H1 (cell line): ENCODE results near the gene TEX10. TPM values are rescaled to one million over a fixed set of nuclear protein-coding genes. Genes with fewer than 3 reads are reported as not detected.

Experiments
- CTCF ChIA-PET: fragments of 300-600 bp; sonication (Branson Sonifier 250); formaldehyde crosslinking; loops from one replicate; lab custom pipeline; 2021; ENCODE audit not compliant: partially characterized antibody; lab: Charles Lee
- POLR2A ChIA-PET: fragments of 300-600 bp; sonication (Branson Sonifier 250); formaldehyde crosslinking; loops from one replicate; lab custom pipeline; 2021; ENCODE audit warnings: inconsistent platforms; ENCODE audit not compliant: partially characterized antibody; lab: Charles Lee
- DNase-seq, 2 experiments: peaks; one replicate each; pipeline versions ENCODE4 v3.0.0 to v3.0.0-alpha.2; 2010 to 2022; ENCODE audit warnings: low spot score in 2 of 2, low read depth in 1 of 2, mixed read lengths in 1 of 2
- FAIRE-seq: peaks from 2 replicates; lab custom pipeline; 2011; peaks lifted over from hg19 to GRCh38; lab: Jason Lieb, UNC
- H2AFZ ChIP-seq: 2 replicates; pipeline ENCODE4 v1.8.1; 2012; ENCODE audit warnings: low read length, inconsistent platforms
- H2AK5ac ChIP-seq: 2 replicates; pipeline ENCODE4 v1.6.1; 2013; ENCODE audit warnings: low read depth, low read length
- H2BK120ac ChIP-seq: replicated peaks from 2 replicates; pipeline ENCODE3; 2013; ENCODE audit warnings: low read depth, low read length, inconsistent platforms
- H2BK12ac ChIP-seq: 2 replicates; pipeline ENCODE4 v1.6.1; 2013; ENCODE audit warnings: low read depth, low read length
- H2BK15ac ChIP-seq: 2 replicates; pipeline ENCODE4 v1.6.1; 2013; ENCODE audit warnings: low read length
- H2BK20ac ChIP-seq: 2 replicates; pipeline ENCODE4 v1.6.1; 2013; ENCODE audit warnings: low read length
- H2BK5ac ChIP-seq: 2 replicates; pipeline ENCODE4 v1.6.1; 2013; ENCODE audit warnings: low read depth, low read length
- H3K14ac ChIP-seq: 2 replicates; pipeline ENCODE4 v1.6.1; 2013; ENCODE audit warnings: inconsistent platforms; ENCODE audit not compliant: insufficient read length
- H3K18ac ChIP-seq: 2 replicates; pipeline ENCODE4 v1.6.1; 2013; ENCODE audit warnings: low read length; ENCODE audit errors: extremely low read depth
- H3K23ac ChIP-seq: 2 replicates; pipeline ENCODE4 v1.6.1; 2013; ENCODE audit warnings: inconsistent platforms; ENCODE audit not compliant: insufficient read length
- H3K23me2 ChIP-seq: 2 replicates; pipeline ENCODE4 v1.6.1; 2013; ENCODE audit warnings: low read depth, low read length
- H3K27ac ChIP-seq: 2 replicates; pipeline ENCODE4 v1.6.1; 2011; ENCODE audit warnings: low read depth, low read length, inconsistent platforms
- H3K27me3 ChIP-seq, 4 experiments: replicated peaks in 1 of 4; 1 replicate in 1 of 4; 2 replicates in 3 of 4; pipeline versions ENCODE4 v1.6.1 to v1.8.1; 2011 to 2013; ENCODE audit warnings: low read length in 3 of 4, mild to moderate bottlenecking in 3 of 4, inconsistent platforms in 2 of 4, mixed read lengths in 2 of 4, moderate library complexity in 1 of 4; ENCODE audit not compliant: control insufficient read depth in 3 of 4, insufficient read depth in 3 of 4; ENCODE audit errors: extremely low read depth in 1 of 4
- H3K36me3 ChIP-seq, 4 experiments: 2 replicates each; pipeline versions ENCODE4 v1.6.1 to v1.8.1; 2011 to 2013; ENCODE audit warnings: mild to moderate bottlenecking in 4 of 4, low read length in 3 of 4, moderate library complexity in 2 of 4, control low read depth in 1 of 4, inconsistent platforms in 1 of 4; ENCODE audit not compliant: insufficient read depth in 4 of 4, control insufficient read depth in 2 of 4
- H3K4ac ChIP-seq: replicated peaks from 2 replicates; pipeline ENCODE3; 2013; ENCODE audit warnings: low read length, low read depth, mixed read lengths, inconsistent platforms; ENCODE audit not compliant: insufficient read length
- H3K4me1 ChIP-seq, 4 experiments: replicated peaks in 1 of 4; 1 replicate in 1 of 4; 2 replicates in 3 of 4; pipeline versions ENCODE4 v1.6.1 to v1.8.1; 2011 to 2013; ENCODE audit warnings: low read length in 3 of 4, inconsistent platforms in 2 of 4, mixed read lengths in 1 of 4; ENCODE audit not compliant: insufficient read depth in 4 of 4, control insufficient read depth in 3 of 4
- H3K4me2 ChIP-seq, 2 experiments: 2 replicates each; pipeline versions ENCODE4 v1.6.1 to v1.8.1; 2011 to 2013; ENCODE audit warnings: low read depth in 2 of 2, low read length in 2 of 2, control low read depth in 1 of 2, inconsistent platforms in 1 of 2, mild to moderate bottlenecking in 1 of 2; ENCODE audit not compliant: insufficient read depth in 1 of 2
- H3K4me3 ChIP-seq, 4 experiments: fragments of 200-600, 300-600 bp in 1 of 4; sonication (generic), shearing (Covaris generic), sonication (Bioruptor Twin) in 1 of 4; 2 replicates each; pipeline versions ENCODE4 v1.5.1 to v1.8.1; 2011 to 2016; ENCODE audit warnings: low read length in 4 of 4, low read depth in 3 of 4, control low read depth in 2 of 4, inconsistent platforms in 2 of 4, mild to moderate bottlenecking in 2 of 4, mixed read lengths in 1 of 4, moderate library complexity in 1 of 4; ENCODE audit not compliant: insufficient read depth in 2 of 4; ENCODE audit errors: extremely low read depth in 1 of 4
- H3K56ac ChIP-seq: replicated peaks from 2 replicates; pipeline ENCODE3; 2013; ENCODE audit warnings: low read depth, mild to moderate bottlenecking, mixed read lengths, low read length, inconsistent platforms; ENCODE audit not compliant: insufficient read length
- H3K79me1 ChIP-seq: 2 replicates; pipeline ENCODE4 v1.6.1; 2013; ENCODE audit warnings: low read depth, low read length, control low read depth
- H3K79me2 ChIP-seq, 2 experiments: 2 replicates each; pipeline versions ENCODE4 v1.6.1 to v1.8.1; 2012 to 2013; ENCODE audit warnings: low read length in 2 of 2, mild to moderate bottlenecking in 2 of 2, inconsistent platforms in 1 of 2; ENCODE audit not compliant: insufficient read depth in 2 of 2, control insufficient read depth in 1 of 2
- H3K9ac ChIP-seq, 4 experiments: replicated peaks in 1 of 4; 1 replicate in 1 of 4; 2 replicates in 3 of 4; pipeline versions ENCODE4 v1.6.1 to v1.8.1; 2011 to 2013; ENCODE audit warnings: low read depth in 3 of 4, low read length in 3 of 4, control low read depth in 2 of 4, mild to moderate bottlenecking in 2 of 4, moderate library complexity in 2 of 4, inconsistent platforms in 1 of 4; ENCODE audit errors: extremely low read depth in 1 of 4
- H3K9me3 ChIP-seq, 2 experiments: 2 replicates each; pipeline versions ENCODE4 v1.6.1 to v1.8.1; 2012 to 2013; ENCODE audit warnings: mild to moderate bottlenecking in 2 of 2, moderate library complexity in 2 of 2, control low read depth in 1 of 2, inconsistent platforms in 1 of 2, low read depth in 1 of 2, low read length in 1 of 2, mixed read lengths in 1 of 2; ENCODE audit not compliant: insufficient read depth in 2 of 2
- H4K20me1 ChIP-seq, 2 experiments: replicated peaks in 1 of 2; 2 replicates each; pipeline versions ENCODE3 to v1.8.1; 2011 to 2013; ENCODE audit warnings: inconsistent platforms in 2 of 2, low read length in 2 of 2, mild to moderate bottlenecking in 1 of 2; ENCODE audit not compliant: insufficient read depth in 2 of 2, control insufficient read depth in 1 of 2
- H4K5ac ChIP-seq: 2 replicates; pipeline ENCODE4 v1.6.1; 2013; ENCODE audit warnings: low read length, low read depth, mixed read lengths, inconsistent platforms; ENCODE audit not compliant: insufficient read length
- H4K8ac ChIP-seq: 2 replicates; pipeline ENCODE4 v1.8.0; 2013; ENCODE audit warnings: mild to moderate bottlenecking, moderate library complexity, low read length, inconsistent platforms; ENCODE audit not compliant: insufficient read depth; ENCODE audit errors: extremely low read depth
- H4K91ac ChIP-seq: replicated peaks from 2 replicates; pipeline ENCODE3; 2013; ENCODE audit warnings: low read length, mixed read lengths, inconsistent platforms; ENCODE audit not compliant: insufficient read length
- CREB1 ChIP-seq: IDR thresholded peaks from 2 replicates; pipeline ENCODE4 v1.6.1; 2012; ENCODE audit warnings: inconsistent platforms
- E2F6 ChIP-seq: IDR thresholded peaks from 2 replicates; pipeline ENCODE4 v1.6.1; 2012; ENCODE audit warnings: inconsistent platforms
- HDAC2 ChIP-seq, 2 experiments: fragments of 300-600 bp in 1 of 2; sonication (generic) in 1 of 2; IDR thresholded peaks; 2 replicates each; pipeline ENCODE4 v1.6.1; 2011 to 2012; ENCODE audit warnings: low read depth in 2 of 2, low read length in 2 of 2, mild to moderate bottlenecking in 2 of 2, moderate library complexity in 2 of 2, borderline replicate concordance in 1 of 2, inconsistent platforms in 1 of 2
- JUN ChIP-seq: IDR thresholded peaks from 2 replicates; pipeline ENCODE4 v1.6.1; 2011; ENCODE audit warnings: low read depth, mild to moderate bottlenecking, improper control_type of control experiment, low read length
- KDM1A ChIP-seq: fragments of 200-600, 300-600 bp; sonication (generic); IDR thresholded peaks from 2 replicates; pipeline ENCODE4 v1.7.1; 2016; ENCODE audit warnings: mild to moderate bottlenecking, low read length, borderline replicate concordance
- NRF1 ChIP-seq: IDR thresholded peaks from 2 replicates; pipeline ENCODE4 v1.6.1; 2011; ENCODE audit warnings: mild to moderate bottlenecking, low read depth, low read length, improper control_type of control experiment
- PHF8 ChIP-seq: fragments of 200-600 bp; sonication (generic); conservative IDR thresholded peaks from 2 replicates; pipeline ENCODE4 v1.7.1; 2012; ENCODE audit warnings: low read depth, mild to moderate bottlenecking, inconsistent platforms, low read length, moderate library complexity
- SAP30 ChIP-seq: fragments of 300-600 bp; sonication (generic); IDR thresholded peaks from 2 replicates; pipeline ENCODE4 v1.7.1; 2012; ENCODE audit warnings: low read length, moderate library complexity, mild to moderate bottlenecking, inconsistent platforms; ENCODE audit not compliant: insufficient read depth, insufficient replicate concordance
- TAF1 ChIP-seq: IDR thresholded peaks from 2 replicates; pipeline ENCODE4 v1.6.1; 2011; ENCODE audit warnings: mild to moderate bottlenecking, low read depth, low read length
- TAF7 ChIP-seq: optimal IDR thresholded peaks from 2 replicates; pipeline ENCODE3; 2011; ENCODE audit warnings: low read depth, mild to moderate bottlenecking, inconsistent platforms, low read length, moderate library complexity, borderline replicate concordance
- TEAD4 ChIP-seq: IDR thresholded peaks from 2 replicates; pipeline ENCODE4 v1.6.1; 2012; ENCODE audit warnings: low read depth, low read length, inconsistent platforms, mixed read lengths
- ZNF274 ChIP-seq: IDR thresholded peaks from 2 replicates; pipeline ENCODE4 v1.7.0; 2012; ENCODE audit warnings: low read length, borderline replicate concordance; ENCODE audit errors: extremely low read depth
- WGBS, 2 experiments: shearing (Covaris generic) in 1 of 2; methylation state at CpG; one replicate each; pipeline versions ENCODE4 v1.1.6 to v1.1.7; 2013 to 2015; ENCODE audit warnings: low lambda C conversion rate in 2 of 2, mixed read lengths in 2 of 2, inconsistent platforms in 1 of 2, low coverage in 1 of 2, missing lambda C conversion rate in 1 of 2; ENCODE audit not compliant: insufficient replicate concordance in 2 of 2, insufficient coverage in 1 of 2, insufficient read length in 1 of 2; ENCODE audit errors: extremely low coverage in 1 of 2, missing lambda C conversion rate in 1 of 2; 5-methylcytosine and 5-hydroxymethylcytosine counted together
- polyA plus RNA-seq, 7 experiments: library from polyadenylated mRNA; depleted of rRNA in 3 of 7; stranded (reverse) in 5 of 7; unstranded in 2 of 7; fragments of >200 nt in 5 of 7; fragments of 200-250 nt in 2 of 7; gene quantifications; 1 replicate in 5 of 7; 2 replicates in 1 of 7; 4 replicates in 1 of 7; pipeline versions ENCODE4 v1.2.1 to v1.2.3, GENCODE V29; 2011 to 2013; ENCODE audit warnings: missing spikeins in 2 of 7, mixed read lengths in 2 of 7
- total RNA-seq: library from RNA; stranded (reverse); fragmentation: NEBNext Ultra II Directional; extraction: Animal tissue kit (Norgen Biotek cat#: 25700); gene quantifications from 2 replicates; pipeline ENCODE4 v1.2.1, GENCODE V29; 2021
- TF ChIP-seq, protein P1 (sequence below): IDR thresholded peaks from 2 replicates; pipeline ENCODE4 v1.6.1; 2011; ENCODE audit warnings: low read depth, mild to moderate bottlenecking, low read length; ENCODE audit not compliant: insufficient read depth

Gene TEX10
- total and polyA plus RNA-seq, 2 of the 8 experiments (the other 6 are each of a cell fraction or from before 2014, with no cell fraction given): 46.9 to 81.0 TPM

DNA sequence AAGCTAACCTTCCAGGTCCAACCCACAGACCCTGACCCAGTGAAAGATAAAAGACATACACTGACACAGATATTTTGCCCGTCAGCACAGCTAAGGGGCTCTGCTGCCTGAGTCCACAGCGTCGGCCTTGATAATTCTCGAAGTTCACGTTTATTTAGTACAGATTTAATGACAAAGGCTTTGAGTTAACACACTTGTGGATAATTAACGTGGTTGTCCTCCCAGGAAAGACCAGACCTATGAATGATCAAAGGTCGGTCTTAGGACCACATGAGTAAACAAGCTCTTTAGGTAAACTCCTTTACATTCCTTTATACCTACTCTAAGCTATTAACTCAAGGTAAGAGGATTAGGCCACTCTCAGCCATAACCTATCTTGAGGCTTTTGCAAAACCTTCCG lies 11.3 kb upstream of the TEX10 start:
- Histone ChIP-seq H3K4me3 (no peak overlapping the region), H3K56ac (no peak overlapping the region), H3K9ac (no peak overlapping the region), H3K79me1 (no peaks in the 10 kb centered on the region), H4K8ac (no peak overlapping the region), H2AFZ (no peak overlapping the region), H2BK12ac (no peak overlapping the region), H3K4me2 (no peak overlapping the region), H2BK120ac (no peak overlapping the region), H2BK5ac (no peak overlapping the region), H4K5ac (no peak overlapping the region), H2BK15ac (no peak overlapping the region), H3K14ac (no peak overlapping the region), H3K27me3 (no peaks in the 10 kb centered on the region), H2BK20ac (no peak overlapping the region), H3K9me3 (peaks cover 20 to 29% of the 10 kb centered on the region in 2 experiments), H3K18ac (no peak overlapping the region), H3K23ac (no peak overlapping the region), H2AK5ac (no peak overlapping the region), H3K23me2 (no peaks in the 10 kb centered on the region), H3K4me1 (no peaks in the 10 kb centered on the region), H3K79me2 (no peaks in the 10 kb centered on the region), H3K27ac (no peak overlapping the region), H4K91ac (no peak overlapping the region), H3K4ac (no peak overlapping the region), H4K20me1 (no peaks in the 10 kb centered on the region), H3K36me3 (peaks cover 0 to 7% (median 2%) of the 10 kb centered on the region in 4 experiments; a peak in 2 of 8 replicates)
- FAIRE-seq (no peak), DNase-seq (no peak)
- 93% methylated on average over 8 of the region's 8 CpGs; no CpG with 5 or more reads in 1 of the 2 experiments for WGBS, 2 experiments
- POLR2A ChIA-PET: interaction anchor here (3.9 kb wide), 1 partner anchor 10 kb away, joined by 32 read pairs; the partner anchor contains the start of gene TEX10
- CTCF ChIA-PET: no interaction called here
- TF ChIP-seq JUN (no peak), HDAC2 (IDR thresholded peaks at IDR 0.05; ENCODE audit: borderline replicate concordance in 1 of 2, low read depth in 2 of 2, low read length in 2 of 2) (no peak), TEAD4 (no peak), PHF8 (no peak), TAF7 (no peak), CREB1 (no peak), KDM1A (no peak), NRF1 (no peak), SAP30 (no peak), ZNF274 (no peak), TAF1 (no peak), E2F6 (no peak)
- TF ChIP-seq, protein P1, sequence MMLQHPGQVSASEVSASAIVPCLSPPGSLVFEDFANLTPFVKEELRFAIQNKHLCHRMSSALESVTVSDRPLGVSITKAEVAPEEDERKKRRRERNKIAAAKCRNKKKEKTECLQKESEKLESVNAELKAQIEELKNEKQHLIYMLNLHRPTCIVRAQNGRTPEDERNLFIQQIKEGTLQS: no peak
